ENCODE results near the gene PRKN. TPM values are rescaled to one million over a fixed set of nuclear protein-coding genes. Genes with fewer than 3 reads are reported as not detected.

Gene PRKN
- total RNA-seq, 1 experiment from 2014 or later, result 2.0 TPM

DNA sequence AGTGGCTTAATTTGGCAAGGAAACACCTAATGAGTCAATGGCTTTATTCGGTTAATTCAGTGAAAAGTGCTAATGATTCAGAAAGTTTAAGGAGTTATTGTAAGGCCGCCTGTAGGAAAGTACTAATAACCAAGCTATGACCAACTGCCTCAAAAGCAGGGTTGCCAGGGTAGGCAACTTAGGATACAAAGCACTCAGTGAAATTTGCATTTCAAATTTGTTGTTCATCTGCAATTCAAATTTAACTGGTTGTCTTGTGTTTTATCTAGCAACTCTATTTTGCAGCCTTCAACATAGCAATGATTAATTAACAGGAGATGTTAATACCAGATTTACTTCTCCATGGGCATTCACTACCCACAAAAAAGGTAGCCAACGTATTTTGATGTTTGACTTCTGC lies 412.3 kb downstream of the PRKN start:
- TF ChIP-seq, protein P1, sequence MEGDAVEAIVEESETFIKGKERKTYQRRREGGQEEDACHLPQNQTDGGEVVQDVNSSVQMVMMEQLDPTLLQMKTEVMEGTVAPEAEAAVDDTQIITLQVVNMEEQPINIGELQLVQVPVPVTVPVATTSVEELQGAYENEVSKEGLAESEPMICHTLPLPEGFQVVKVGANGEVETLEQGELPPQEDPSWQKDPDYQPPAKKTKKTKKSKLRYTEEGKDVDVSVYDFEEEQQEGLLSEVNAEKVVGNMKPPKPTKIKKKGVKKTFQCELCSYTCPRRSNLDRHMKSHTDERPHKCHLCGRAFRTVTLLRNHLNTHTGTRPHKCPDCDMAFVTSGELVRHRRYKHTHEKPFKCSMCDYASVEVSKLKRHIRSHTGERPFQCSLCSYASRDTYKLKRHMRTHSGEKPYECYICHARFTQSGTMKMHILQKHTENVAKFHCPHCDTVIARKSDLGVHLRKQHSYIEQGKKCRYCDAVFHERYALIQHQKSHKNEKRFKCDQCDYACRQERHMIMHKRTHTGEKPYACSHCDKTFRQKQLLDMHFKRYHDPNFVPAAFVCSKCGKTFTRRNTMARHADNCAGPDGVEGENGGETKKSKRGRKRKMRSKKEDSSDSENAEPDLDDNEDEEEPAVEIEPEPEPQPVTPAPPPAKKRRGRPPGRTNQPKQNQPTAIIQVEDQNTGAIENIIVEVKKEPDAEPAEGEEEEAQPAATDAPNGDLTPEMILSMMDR (conservative IDR thresholded peaks at IDR 0.05), result no peak
- no peak overlapping the region for H2BK20ac ChIP-seq (ENCODE audit: low read depth, low read length, poor library complexity, severe bottlenecking)
- H3K23ac ChIP-seq (ENCODE audit: insufficient read length, low read depth, low read length), result no peak overlapping the region
- no peaks in the 10 kb centered on the region for H3K79me2 ChIP-seq (ENCODE audit: insufficient read depth, low read length)
- no peak overlapping the region for H4K5ac ChIP-seq (ENCODE audit: insufficient read length, low read depth, low read length)
- no peak overlapping the region for H3K56ac ChIP-seq (ENCODE audit: insufficient read length, low read depth, low read length)
- no peak overlapping the region for H3K9ac ChIP-seq (ENCODE audit: extremely low read depth, insufficient read length, low read length)
- H3K4ac ChIP-seq (ENCODE audit: low read depth, low read length), result no peak overlapping the region
- H3K79me1 ChIP-seq (ENCODE audit: insufficient read depth, low read depth, low read length, poor library complexity, severe bottlenecking), result no peaks in the 10 kb centered on the region
- no peak overlapping the region for H3K27ac ChIP-seq (ENCODE audit: insufficient read length, low read depth, low read length)
- no peak for DNase-seq
- H3K4me1 ChIP-seq (ENCODE audit: insufficient read depth, low read length), result no peaks in the 10 kb centered on the region
- no peak overlapping the region for H3K27ac Mint-ChIP-seq
- no peak overlapping the region for H2AFZ ChIP-seq (ENCODE audit: low read length)
- no peak overlapping the region for H3T11ph ChIP-seq (ENCODE audit: low read length)
- H3K4me2 ChIP-seq (ENCODE audit: insufficient read depth, insufficient read length, low read length), result no peak overlapping the region
- H3K18ac ChIP-seq (ENCODE audit: insufficient read length, low read depth, low read length), result no peak overlapping the region
- no peak overlapping the region for H2AK5ac ChIP-seq (ENCODE audit: insufficient read length, low read length)
- no CpG with 5 or more reads among the region's 3 CpGs for WGBS (ENCODE audit: extremely low coverage, insufficient read length, low lambda C conversion rate)
- H3K23me2 ChIP-seq (ENCODE audit: insufficient read length, low read depth, low read length, poor library complexity, severe bottlenecking), result no peaks in the 10 kb centered on the region
- no peaks in the 10 kb centered on the region for H3K27me3 ChIP-seq (ENCODE audit: insufficient read depth, low read length)
- H2BK120ac ChIP-seq (ENCODE audit: low read depth, low read length, poor library complexity, severe bottlenecking), result no peak overlapping the region
- no peak overlapping the region for H3K4me3 Mint-ChIP-seq
- no peaks in the 10 kb centered on the region for H3K27me3 Mint-ChIP-seq (ENCODE audit: low read depth)
- H4K20me1 ChIP-seq (ENCODE audit: control insufficient read depth, insufficient read depth, insufficient read length), result no peaks in the 10 kb centered on the region
- H2BK5ac ChIP-seq (ENCODE audit: insufficient read length, low read length), result no peak overlapping the region
- H2BK15ac ChIP-seq (ENCODE audit: low read depth, low read length), result no peak overlapping the region
- H2BK12ac ChIP-seq (ENCODE audit: insufficient read length, low read depth, low read length), result no peak overlapping the region
- no peak overlapping the region for H4K91ac ChIP-seq (ENCODE audit: insufficient read length, low read depth, low read length)
- no peaks in the 10 kb centered on the region; a peak in 2 of 7 replicates for H3K36me3 Mint-ChIP-seq (ENCODE audit: insufficient read depth in 1 of 3, low read depth in 3 of 3)
- peaks cover 4 to 8% of the 10 kb centered on the region in 2 experiments; a peak in 1 of 4 replicates for H3K4me1 Mint-ChIP-seq
- no peaks in the 10 kb centered on the region for H3K9me3 ChIP-seq (ENCODE audit: control insufficient read depth, low read depth, low read length)
- H4K8ac ChIP-seq (replicated peaks; ENCODE audit: insufficient read length, low read depth, low read length), result no peak overlapping the region
- H3K9me3 Mint-ChIP-seq, result no peaks in the 10 kb centered on the region; a peak in 1 of 5 replicates
- no peak overlapping the region for H3K14ac ChIP-seq (ENCODE audit: insufficient read depth, low read length)
